Measurements from ENCODE around the gene NFATC1.

Gene NFATC1

DNA sequence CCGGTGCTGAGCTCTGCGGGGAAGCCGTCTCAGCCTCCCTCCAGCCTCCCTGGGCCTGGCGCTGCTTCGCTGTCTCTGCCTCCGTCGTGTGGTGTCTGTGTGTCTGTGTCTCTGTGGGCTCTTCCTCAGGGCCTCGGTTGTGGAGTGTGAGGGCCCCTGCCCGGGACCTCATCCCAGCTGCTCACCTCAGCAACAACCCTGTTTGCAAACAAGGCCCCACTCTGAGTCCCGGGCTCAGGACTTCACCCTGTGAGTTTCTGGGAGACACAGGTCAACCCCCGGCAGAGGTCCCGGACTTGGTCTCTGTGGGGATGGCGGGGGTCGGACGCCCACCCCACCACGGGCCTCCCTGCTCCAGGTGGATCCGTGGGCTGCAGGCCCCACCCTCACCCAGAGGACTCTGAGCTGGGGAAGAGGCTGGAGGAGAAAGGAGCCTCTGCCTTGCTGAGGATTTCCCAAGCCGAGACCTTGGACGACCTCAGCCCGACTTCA is 156.5 kb downstream of the NFATC1 start:
- TF ChIP-seq CSDC2 (CRISPR knock-in tag; IDR thresholded peaks at IDR 0.05): no peak
- no peak for TF ChIP-seq PPARA (CRISPR knock-in tag; IDR thresholded peaks at IDR 0.05; ENCODE audit: borderline replicate concordance)
- no peak for TF ChIP-seq GLIS3 (CRISPR knock-in tag; IDR thresholded peaks at IDR 0.05)
- TF ChIP-seq RARB (CRISPR knock-in tag; IDR thresholded peaks at IDR 0.05): no peak
- no peak for TF ChIP-seq ZNF8 (CRISPR knock-in tag; IDR thresholded peaks at IDR 0.05)
- no peak for TF ChIP-seq BACH2 (CRISPR knock-in tag; IDR thresholded peaks at IDR 0.05; ENCODE audit: borderline replicate concordance)
- no peak for TF ChIP-seq ZNF565 (CRISPR knock-in tag; conservative IDR thresholded peaks at IDR 0.05; ENCODE audit: low read depth)
- no peak for TF ChIP-seq ESRRG (CRISPR knock-in tag; IDR thresholded peaks at IDR 0.05)
- no peak for ATAC-seq

DNA sequence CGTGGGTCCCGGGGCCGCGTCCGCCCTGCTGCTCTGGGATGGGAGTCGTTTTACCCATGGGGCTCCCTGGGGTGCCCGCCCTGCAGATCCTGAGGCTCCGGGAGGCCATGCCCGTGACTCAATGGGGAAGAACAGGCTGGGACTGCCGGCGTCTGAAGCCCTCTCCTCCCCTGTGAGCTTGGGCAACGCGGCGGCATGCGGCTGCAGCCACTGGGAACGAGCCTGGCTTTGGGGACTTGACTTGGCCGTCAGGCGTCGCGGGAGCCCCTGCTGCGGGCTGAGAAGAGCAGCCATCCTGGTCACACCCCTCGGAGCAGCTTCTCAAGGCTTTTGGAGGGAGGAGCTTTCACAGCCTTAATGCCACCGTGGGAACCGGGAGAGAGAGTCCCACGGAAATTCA is 157.0 kb downstream of the NFATC1 start:
- ATAC-seq: no peak
- TF ChIP-seq, protein P1, sequence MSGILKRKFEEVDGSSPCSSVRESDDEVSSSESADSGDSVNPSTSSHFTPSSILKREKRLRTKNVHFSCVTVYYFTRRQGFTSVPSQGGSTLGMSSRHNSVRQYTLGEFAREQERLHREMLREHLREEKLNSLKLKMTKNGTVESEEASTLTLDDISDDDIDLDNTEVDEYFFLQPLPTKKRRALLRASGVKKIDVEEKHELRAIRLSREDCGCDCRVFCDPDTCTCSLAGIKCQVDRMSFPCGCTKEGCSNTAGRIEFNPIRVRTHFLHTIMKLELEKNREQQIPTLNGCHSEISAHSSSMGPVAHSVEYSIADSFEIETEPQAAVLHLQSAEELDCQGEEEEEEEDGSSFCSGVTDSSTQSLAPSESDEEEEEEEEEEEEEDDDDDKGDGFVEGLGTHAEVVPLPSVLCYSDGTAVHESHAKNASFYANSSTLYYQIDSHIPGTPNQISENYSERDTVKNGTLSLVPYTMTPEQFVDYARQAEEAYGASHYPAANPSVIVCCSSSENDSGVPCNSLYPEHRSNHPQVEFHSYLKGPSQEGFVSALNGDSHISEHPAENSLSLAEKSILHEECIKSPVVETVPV (CRISPR knock-in tag; IDR thresholded peaks at IDR 0.05): no peak
- TF ChIP-seq, protein P2, sequence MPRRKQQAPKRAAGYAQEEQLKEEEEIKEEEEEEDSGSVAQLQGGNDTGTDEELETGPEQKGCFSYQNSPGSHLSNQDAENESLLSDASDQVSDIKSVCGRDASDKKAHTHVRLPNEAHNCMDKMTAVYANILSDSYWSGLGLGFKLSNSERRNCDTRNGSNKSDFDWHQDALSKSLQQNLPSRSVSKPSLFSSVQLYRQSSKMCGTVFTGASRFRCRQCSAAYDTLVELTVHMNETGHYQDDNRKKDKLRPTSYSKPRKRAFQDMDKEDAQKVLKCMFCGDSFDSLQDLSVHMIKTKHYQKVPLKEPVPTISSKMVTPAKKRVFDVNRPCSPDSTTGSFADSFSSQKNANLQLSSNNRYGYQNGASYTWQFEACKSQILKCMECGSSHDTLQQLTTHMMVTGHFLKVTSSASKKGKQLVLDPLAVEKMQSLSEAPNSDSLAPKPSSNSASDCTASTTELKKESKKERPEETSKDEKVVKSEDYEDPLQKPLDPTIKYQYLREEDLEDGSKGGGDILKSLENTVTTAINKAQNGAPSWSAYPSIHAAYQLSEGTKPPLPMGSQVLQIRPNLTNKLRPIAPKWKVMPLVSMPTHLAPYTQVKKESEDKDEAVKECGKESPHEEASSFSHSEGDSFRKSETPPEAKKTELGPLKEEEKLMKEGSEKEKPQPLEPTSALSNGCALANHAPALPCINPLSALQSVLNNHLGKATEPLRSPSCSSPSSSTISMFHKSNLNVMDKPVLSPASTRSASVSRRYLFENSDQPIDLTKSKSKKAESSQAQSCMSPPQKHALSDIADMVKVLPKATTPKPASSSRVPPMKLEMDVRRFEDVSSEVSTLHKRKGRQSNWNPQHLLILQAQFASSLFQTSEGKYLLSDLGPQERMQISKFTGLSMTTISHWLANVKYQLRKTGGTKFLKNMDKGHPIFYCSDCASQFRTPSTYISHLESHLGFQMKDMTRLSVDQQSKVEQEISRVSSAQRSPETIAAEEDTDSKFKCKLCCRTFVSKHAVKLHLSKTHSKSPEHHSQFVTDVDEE (CRISPR knock-in tag; IDR thresholded peaks at IDR 0.05): no peak
- TF ChIP-seq ZFP3 (CRISPR knock-in tag; IDR thresholded peaks at IDR 0.05) (no peak), ARNTL (CRISPR knock-in tag; IDR thresholded peaks at IDR 0.05; ENCODE audit: borderline replicate concordance, low read depth) (no peak), TCF4 (CRISPR knock-in tag; IDR thresholded peaks at IDR 0.05; ENCODE audit: borderline replicate concordance) (no peak), RARB (CRISPR knock-in tag; IDR thresholded peaks at IDR 0.05) (no peak), SNAI2 (CRISPR knock-in tag; IDR thresholded peaks at IDR 0.05) (no peak), ZNF565 (CRISPR knock-in tag; conservative IDR thresholded peaks at IDR 0.05; ENCODE audit: low read depth) (no peak), TOX (CRISPR knock-in tag; IDR thresholded peaks at IDR 0.05; ENCODE audit: borderline replicate concordance) (no peak), ZNF8 (CRISPR knock-in tag; IDR thresholded peaks at IDR 0.05) (no peak), BACH2 (CRISPR knock-in tag; IDR thresholded peaks at IDR 0.05; ENCODE audit: borderline replicate concordance) (no peak), ZFP30 (CRISPR knock-in tag; IDR thresholded peaks at IDR 0.05) (no peak), ZC3H10 (CRISPR knock-in tag; IDR thresholded peaks at IDR 0.05) (no peak), PPARA (CRISPR knock-in tag; IDR thresholded peaks at IDR 0.05; ENCODE audit: borderline replicate concordance) (no peak), ZNF70 (CRISPR knock-in tag; IDR thresholded peaks at IDR 0.05) (no peak), OSR1 (CRISPR knock-in tag; IDR thresholded peaks at IDR 0.05) (no peak), ESRRG (CRISPR knock-in tag; IDR thresholded peaks at IDR 0.05) (no peak), ISL1 (CRISPR knock-in tag; IDR thresholded peaks at IDR 0.05) (no peak)
- TF ChIP-seq, protein P3, sequence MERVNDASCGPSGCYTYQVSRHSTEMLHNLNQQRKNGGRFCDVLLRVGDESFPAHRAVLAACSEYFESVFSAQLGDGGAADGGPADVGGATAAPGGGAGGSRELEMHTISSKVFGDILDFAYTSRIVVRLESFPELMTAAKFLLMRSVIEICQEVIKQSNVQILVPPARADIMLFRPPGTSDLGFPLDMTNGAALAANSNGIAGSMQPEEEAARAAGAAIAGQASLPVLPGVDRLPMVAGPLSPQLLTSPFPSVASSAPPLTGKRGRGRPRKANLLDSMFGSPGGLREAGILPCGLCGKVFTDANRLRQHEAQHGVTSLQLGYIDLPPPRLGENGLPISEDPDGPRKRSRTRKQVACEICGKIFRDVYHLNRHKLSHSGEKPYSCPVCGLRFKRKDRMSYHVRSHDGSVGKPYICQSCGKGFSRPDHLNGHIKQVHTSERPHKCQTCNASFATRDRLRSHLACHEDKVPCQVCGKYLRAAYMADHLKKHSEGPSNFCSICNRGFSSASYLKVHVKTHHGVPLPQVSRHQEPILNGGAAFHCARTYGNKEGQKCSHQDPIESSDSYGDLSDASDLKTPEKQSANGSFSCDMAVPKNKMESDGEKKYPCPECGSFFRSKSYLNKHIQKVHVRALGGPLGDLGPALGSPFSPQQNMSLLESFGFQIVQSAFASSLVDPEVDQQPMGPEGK (CRISPR knock-in tag; IDR thresholded peaks at IDR 0.05; ENCODE audit: borderline replicate concordance): no peak
- TF ChIP-seq, protein P4, sequence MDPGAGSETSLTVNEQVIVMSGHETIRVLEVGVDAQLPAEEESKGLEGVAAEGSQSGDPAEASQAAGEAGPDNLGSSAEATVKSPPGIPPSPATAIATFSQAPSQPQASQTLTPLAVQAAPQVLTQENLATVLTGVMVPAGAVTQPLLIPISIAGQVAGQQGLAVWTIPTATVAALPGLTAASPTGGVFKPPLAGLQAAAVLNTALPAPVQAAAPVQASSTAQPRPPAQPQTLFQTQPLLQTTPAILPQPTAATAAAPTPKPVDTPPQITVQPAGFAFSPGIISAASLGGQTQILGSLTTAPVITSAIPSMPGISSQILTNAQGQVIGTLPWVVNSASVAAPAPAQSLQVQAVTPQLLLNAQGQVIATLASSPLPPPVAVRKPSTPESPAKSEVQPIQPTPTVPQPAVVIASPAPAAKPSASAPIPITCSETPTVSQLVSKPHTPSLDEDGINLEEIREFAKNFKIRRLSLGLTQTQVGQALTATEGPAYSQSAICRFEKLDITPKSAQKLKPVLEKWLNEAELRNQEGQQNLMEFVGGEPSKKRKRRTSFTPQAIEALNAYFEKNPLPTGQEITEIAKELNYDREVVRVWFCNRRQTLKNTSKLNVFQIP (CRISPR knock-in tag; IDR thresholded peaks at IDR 0.05; ENCODE audit: borderline replicate concordance, low read depth): no peak

DNA sequence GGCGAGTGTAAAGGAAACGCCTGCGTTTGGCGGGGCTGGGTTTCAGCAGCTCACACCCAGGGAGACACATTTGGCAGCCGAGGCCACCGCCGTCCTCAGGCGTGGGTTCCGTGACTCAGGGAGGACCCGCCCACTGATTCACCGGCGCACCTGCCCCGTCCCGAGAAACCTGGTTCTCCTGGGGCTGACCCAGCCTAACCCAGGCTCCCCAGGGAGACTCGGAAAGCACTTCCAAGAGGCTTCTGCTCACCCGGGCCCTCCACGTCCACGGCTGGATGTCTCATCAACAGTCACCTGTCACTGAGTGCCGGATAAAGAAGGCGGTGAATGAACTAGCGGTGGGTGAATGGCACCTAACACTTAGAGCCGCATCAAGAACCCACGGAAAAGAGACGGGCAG is 157.4 kb downstream of the NFATC1 start:
- ATAC-seq: no peak
- TF ChIP-seq, protein P5, sequence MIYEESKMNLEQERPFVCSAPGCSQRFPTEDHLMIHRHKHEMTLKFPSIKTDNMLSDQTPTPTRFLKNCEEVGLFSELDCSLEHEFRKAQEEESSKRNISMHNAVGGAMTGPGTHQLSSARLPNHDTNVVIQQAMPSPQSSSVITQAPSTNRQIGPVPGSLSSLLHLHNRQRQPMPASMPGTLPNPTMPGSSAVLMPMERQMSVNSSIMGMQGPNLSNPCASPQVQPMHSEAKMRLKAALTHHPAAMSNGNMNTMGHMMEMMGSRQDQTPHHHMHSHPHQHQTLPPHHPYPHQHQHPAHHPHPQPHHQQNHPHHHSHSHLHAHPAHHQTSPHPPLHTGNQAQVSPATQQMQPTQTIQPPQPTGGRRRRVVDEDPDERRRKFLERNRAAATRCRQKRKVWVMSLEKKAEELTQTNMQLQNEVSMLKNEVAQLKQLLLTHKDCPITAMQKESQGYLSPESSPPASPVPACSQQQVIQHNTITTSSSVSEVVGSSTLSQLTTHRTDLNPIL (CRISPR knock-in tag; IDR thresholded peaks at IDR 0.05; ENCODE audit: low read depth): no peak
- TF ChIP-seq, protein P4 (CRISPR knock-in tag; IDR thresholded peaks at IDR 0.05; ENCODE audit: borderline replicate concordance, low read depth): no peak
- TF ChIP-seq OSR1 (CRISPR knock-in tag; IDR thresholded peaks at IDR 0.05) (no peak), ZNF8 (CRISPR knock-in tag; IDR thresholded peaks at IDR 0.05) (no peak), TOX (CRISPR knock-in tag; IDR thresholded peaks at IDR 0.05; ENCODE audit: borderline replicate concordance) (no peak), GLIS3 (CRISPR knock-in tag; IDR thresholded peaks at IDR 0.05) (no peak), ISL1 (CRISPR knock-in tag; IDR thresholded peaks at IDR 0.05) (no peak)
- TF ChIP-seq, protein P3 (CRISPR knock-in tag; IDR thresholded peaks at IDR 0.05; ENCODE audit: borderline replicate concordance): no peak
- TF ChIP-seq, protein P1 (CRISPR knock-in tag; IDR thresholded peaks at IDR 0.05): no peak
